HEK293 (cell line): Measurements from ENCODE around the gene CCDC149.

Experiments
- CTCF ChIA-PET: fragments of 350-600 bp; formaldehyde crosslinking; extraction: SDS; loops from one replicate; lab custom pipeline; 2021; ENCODE audit warnings: antibody characterized with exemption; lab: Yijun Ruan, JAX
- POLR2A ChIA-PET: fragments of 300-600 bp; formaldehyde crosslinking; extraction: SDS; loops from one replicate; lab custom pipeline; 2020; ENCODE audit warnings: antibody characterized with exemption, inconsistent platforms; lab: Yijun Ruan, JAX
- H3K27ac ChIP-seq: fragments of 200-500 bp; sonication (Bioruptor generic); 2 replicates; pipeline ENCODE4 v1.5.1; 2014; ENCODE audit warnings: low read depth, low read length, control low read depth, inconsistent platforms; ENCODE audit errors: extremely low read depth
- H3K36me3 ChIP-seq, 2 experiments: fragments of 200-500 bp in 1 of 2; sonication (Bioruptor generic) in 1 of 2; 1 replicate in 1 of 2; 2 replicates in 1 of 2; pipeline ENCODE4 v1.5.1; 2014 to 2017; ENCODE audit warnings: inconsistent platforms in 2 of 2, low read length in 2 of 2; ENCODE audit not compliant: control insufficient read depth in 2 of 2, insufficient read depth in 1 of 2
- H3K4me1 ChIP-seq: fragments of 200-500 bp; sonication (Bioruptor generic); 2 replicates; pipeline ENCODE4 v1.5.1; 2014; ENCODE audit warnings: mild to moderate bottlenecking, low read length, inconsistent platforms; ENCODE audit not compliant: control insufficient read depth, insufficient read depth
- H3K4me3 ChIP-seq: 2 replicates; pipeline ENCODE4 v1.5.1; 2011; ENCODE audit warnings: low read depth, mild to moderate bottlenecking, control low read depth, low read length, moderate library complexity
- H3K9me3 ChIP-seq: fragments of 200-500 bp; sonication (Bioruptor generic); 2 replicates; pipeline ENCODE4 v1.5.1; 2014; ENCODE audit warnings: low read depth, low read length, inconsistent platforms; ENCODE audit not compliant: control insufficient read depth, insufficient read depth
- INSM2 ChIP-seq: fragments of 450-650 bp; formaldehyde crosslinking; IDR thresholded peaks from 2 replicates; pipeline ENCODE4 v1.5.1; 2016; ENCODE audit warnings: missing biosample characterization, missing genetic modification characterization
- MEIS1 ChIP-seq: sonication (generic); formaldehyde crosslinking; IDR thresholded peaks from 2 replicates; pipeline ENCODE4 v1.8.1; 2022; ENCODE audit warnings: missing genetic modification reagents, mild to moderate bottlenecking, borderline replicate concordance
- SALL2 ChIP-seq: fragments of 450-650 bp; formaldehyde crosslinking; IDR thresholded peaks from 2 replicates; pipeline ENCODE4 v1.5.0; 2017; ENCODE audit warnings: missing biosample characterization, mild to moderate bottlenecking, missing genetic modification characterization, borderline replicate concordance
- ZNF114 ChIP-seq: fragments of 450-650 bp; formaldehyde crosslinking; IDR thresholded peaks from 2 replicates; pipeline ENCODE4 v1.5.0; 2017; ENCODE audit warnings: missing biosample characterization, missing genetic modification characterization
- ZNF138 ChIP-seq: fragments of 450-650 bp; formaldehyde crosslinking; IDR thresholded peaks from 2 replicates; pipeline ENCODE4 v1.5.1; 2016; ENCODE audit warnings: missing biosample characterization, missing genetic modification characterization, borderline replicate concordance
- ZNF2 ChIP-seq: fragments of 450-650 bp; formaldehyde crosslinking; IDR thresholded peaks from 2 replicates; pipeline ENCODE4 v1.5.1; 2016; ENCODE audit warnings: missing biosample characterization, missing genetic modification characterization
- ZNF23 ChIP-seq: fragments of 450-650 bp; formaldehyde crosslinking; IDR thresholded peaks from 2 replicates; pipeline ENCODE4 v1.5.1; 2016; ENCODE audit warnings: missing biosample characterization, missing genetic modification characterization, borderline replicate concordance
- ZNF24 ChIP-seq: fragments of 450-650 bp; formaldehyde crosslinking; IDR thresholded peaks from 2 replicates; pipeline ENCODE4 v1.5.1; 2016; ENCODE audit warnings: missing biosample characterization, missing genetic modification characterization
- ZNF26 ChIP-seq: fragments of 450-650 bp; formaldehyde crosslinking; IDR thresholded peaks from 2 replicates; pipeline ENCODE4 v1.5.1; 2016; ENCODE audit warnings: missing biosample characterization, missing genetic modification characterization
- ZNF335 ChIP-seq: fragments of 450-650 bp; formaldehyde crosslinking; conservative IDR thresholded peaks from 2 replicates; pipeline ENCODE4 v1.5.1; 2016; ENCODE audit warnings: missing biosample characterization, missing genetic modification characterization
- ZNF48 ChIP-seq: fragments of 450-650 bp; formaldehyde crosslinking; IDR thresholded peaks from 2 replicates; pipeline ENCODE4 v1.5.1; 2016; ENCODE audit warnings: missing biosample characterization, missing genetic modification characterization
- ZNF501 ChIP-seq: fragments of 450-650 bp; formaldehyde crosslinking; IDR thresholded peaks from 2 replicates; pipeline ENCODE4 v1.5.1; 2016; ENCODE audit warnings: missing biosample characterization, missing genetic modification characterization
- ZNF558 ChIP-seq: fragments of 450-650 bp; formaldehyde crosslinking; IDR thresholded peaks from 2 replicates; pipeline ENCODE4 v1.5.1; 2016; ENCODE audit warnings: missing biosample characterization, missing genetic modification characterization
- ZNF629 ChIP-seq: fragments of 450-650 bp; formaldehyde crosslinking; IDR thresholded peaks from 2 replicates; pipeline ENCODE4 v1.5.1; 2017; ENCODE audit warnings: missing biosample characterization, missing genetic modification characterization
- ZNF747 ChIP-seq: fragments of 450-650 bp; formaldehyde crosslinking; IDR thresholded peaks from 2 replicates; pipeline ENCODE4 v1.5.1; 2016; ENCODE audit warnings: missing biosample characterization, missing genetic modification characterization
- ZNF791 ChIP-seq: fragments of 450-650 bp; formaldehyde crosslinking; IDR thresholded peaks from 2 replicates; pipeline ENCODE4 v1.5.1; 2016; ENCODE audit warnings: missing biosample characterization, missing genetic modification characterization
- ZNF830 ChIP-seq: fragments of 450-650 bp; IDR thresholded peaks from 2 replicates; pipeline ENCODE4 v1.5.0; 2018; ENCODE audit warnings: missing biosample characterization, missing genetic modification characterization, low read depth, mild to moderate bottlenecking, moderate library complexity
- ZSCAN16 ChIP-seq: fragments of 450-650 bp; formaldehyde crosslinking; IDR thresholded peaks from 2 replicates; pipeline ENCODE4 v1.5.1; 2016; ENCODE audit warnings: missing biosample characterization, missing genetic modification characterization
- TF ChIP-seq, protein P1 (sequence below): fragments of 450-650 bp; formaldehyde crosslinking; conservative IDR thresholded peaks from 2 replicates; pipeline ENCODE4 v1.5.1; 2016; ENCODE audit warnings: low read depth, missing biosample characterization, missing genetic modification characterization
- TF ChIP-seq, protein P2 (sequence below): fragments of 450-650 bp; formaldehyde crosslinking; IDR thresholded peaks from 2 replicates; pipeline ENCODE4 v1.5.1; 2016; ENCODE audit warnings: missing biosample characterization, missing genetic modification characterization
- TF ChIP-seq, protein P3 (sequence below): IDR thresholded peaks from 2 replicates; pipeline ENCODE4 v1.6.1; 2011; ENCODE audit warnings: mild to moderate bottlenecking, low read depth, low read length, borderline replicate concordance
- TF ChIP-seq, protein P4 (sequence below): fragments of 450-650 bp; formaldehyde crosslinking; IDR thresholded peaks from 2 replicates; pipeline ENCODE4 v1.5.1; 2016; ENCODE audit warnings: missing biosample characterization, missing genetic modification characterization
- TF ChIP-seq, protein P5 (sequence below): fragments of 450-650 bp; formaldehyde crosslinking; IDR thresholded peaks from 2 replicates; pipeline ENCODE4 v1.5.1; 2016; ENCODE audit warnings: missing biosample characterization, missing genetic modification characterization

Gene CCDC149

DNA sequence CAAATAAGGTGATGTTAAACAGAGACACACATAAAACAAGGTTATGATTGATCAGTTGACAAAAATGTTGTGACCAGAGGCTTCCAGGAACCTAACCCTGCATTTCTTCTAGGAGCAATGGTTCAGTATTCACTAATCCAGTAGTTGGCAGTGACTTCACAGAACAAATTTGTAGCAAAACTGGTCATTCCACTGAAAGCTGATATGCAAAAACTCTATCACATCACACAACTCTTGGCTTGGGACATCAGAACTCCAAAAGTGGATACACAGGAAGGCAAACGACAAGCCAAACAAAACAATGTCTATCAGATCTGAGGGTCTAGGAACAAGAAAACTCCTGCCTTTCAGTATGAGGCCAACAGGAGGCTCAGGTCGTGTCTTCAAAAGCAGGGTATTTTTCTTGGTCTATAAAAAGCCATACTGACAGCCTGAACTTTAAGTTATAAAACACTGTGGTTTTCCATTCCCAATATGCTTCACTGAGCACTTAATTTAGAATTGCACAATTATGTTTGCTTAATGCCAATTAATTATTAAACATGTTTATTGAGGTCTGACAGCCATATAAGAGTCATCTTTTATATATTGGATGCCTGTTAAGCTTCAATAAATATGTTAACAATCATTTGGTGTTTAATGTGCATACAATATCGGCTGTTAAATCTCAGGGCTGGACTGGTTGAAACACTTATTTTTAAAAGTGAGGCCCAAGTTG lies 71.9 kb downstream of the CCDC149 start (continued):
- TF ChIP-seq, protein P1, sequence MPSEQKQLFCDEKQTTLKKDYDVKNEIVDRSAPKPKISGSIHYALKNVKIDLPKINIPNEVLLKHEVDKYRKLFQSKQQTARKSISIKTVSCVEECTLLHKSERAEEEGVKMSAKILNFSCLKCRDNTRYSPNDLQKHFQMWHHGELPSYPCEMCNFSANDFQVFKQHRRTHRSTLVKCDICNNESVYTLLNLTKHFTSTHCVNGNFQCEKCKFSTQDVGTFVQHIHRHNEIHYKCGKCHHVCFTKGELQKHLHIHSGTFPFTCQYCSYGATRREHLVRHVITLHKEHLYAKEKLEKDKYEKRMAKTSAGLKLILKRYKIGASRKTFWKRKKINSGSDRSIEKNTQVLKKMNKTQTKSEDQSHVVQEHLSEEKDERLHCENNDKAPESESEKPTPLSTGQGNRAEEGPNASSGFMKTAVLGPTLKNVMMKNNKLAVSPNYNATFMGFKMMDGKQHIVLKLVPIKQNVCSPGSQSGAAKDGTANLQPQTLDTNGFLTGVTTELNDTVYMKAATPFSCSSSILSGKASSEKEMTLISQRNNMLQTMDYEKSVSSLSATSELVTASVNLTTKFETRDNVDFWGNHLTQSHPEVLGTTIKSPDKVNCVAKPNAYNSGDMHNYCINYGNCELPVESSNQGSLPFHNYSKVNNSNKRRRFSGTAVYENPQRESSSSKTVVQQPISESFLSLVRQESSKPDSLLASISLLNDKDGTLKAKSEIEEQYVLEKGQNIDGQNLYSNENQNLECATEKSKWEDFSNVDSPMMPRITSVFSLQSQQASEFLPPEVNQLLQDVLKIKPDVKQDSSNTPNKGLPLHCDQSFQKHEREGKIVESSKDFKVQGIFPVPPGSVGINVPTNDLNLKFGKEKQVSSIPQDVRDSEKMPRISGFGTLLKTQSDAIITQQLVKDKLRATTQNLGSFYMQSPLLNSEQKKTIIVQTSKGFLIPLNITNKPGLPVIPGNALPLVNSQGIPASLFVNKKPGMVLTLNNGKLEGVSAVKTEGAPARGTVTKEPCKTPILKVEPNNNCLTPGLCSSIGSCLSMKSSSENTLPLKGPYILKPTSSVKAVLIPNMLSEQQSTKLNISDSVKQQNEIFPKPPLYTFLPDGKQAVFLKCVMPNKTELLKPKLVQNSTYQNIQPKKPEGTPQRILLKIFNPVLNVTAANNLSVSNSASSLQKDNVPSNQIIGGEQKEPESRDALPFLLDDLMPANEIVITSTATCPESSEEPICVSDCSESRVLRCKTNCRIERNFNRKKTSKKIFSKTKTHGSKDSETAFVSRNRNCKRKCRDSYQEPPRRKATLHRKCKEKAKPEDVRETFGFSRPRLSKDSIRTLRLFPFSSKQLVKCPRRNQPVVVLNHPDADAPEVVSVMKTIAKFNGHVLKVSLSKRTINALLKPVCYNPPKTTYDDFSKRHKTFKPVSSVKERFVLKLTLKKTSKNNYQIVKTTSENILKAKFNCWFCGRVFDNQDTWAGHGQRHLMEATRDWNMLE (tag by site-specific recombination), result no peak
- TF ChIP-seq ZNF48 (tag by site-specific recombination) (no peak), ZSCAN16 (tag by site-specific recombination) (no peak), ZNF335 (no peak), ZNF830 (tag by site-specific recombination) (no peak), ZNF629 (tag by site-specific recombination) (no peak), MEIS1 (no peak)
- TF ChIP-seq, protein P2, sequence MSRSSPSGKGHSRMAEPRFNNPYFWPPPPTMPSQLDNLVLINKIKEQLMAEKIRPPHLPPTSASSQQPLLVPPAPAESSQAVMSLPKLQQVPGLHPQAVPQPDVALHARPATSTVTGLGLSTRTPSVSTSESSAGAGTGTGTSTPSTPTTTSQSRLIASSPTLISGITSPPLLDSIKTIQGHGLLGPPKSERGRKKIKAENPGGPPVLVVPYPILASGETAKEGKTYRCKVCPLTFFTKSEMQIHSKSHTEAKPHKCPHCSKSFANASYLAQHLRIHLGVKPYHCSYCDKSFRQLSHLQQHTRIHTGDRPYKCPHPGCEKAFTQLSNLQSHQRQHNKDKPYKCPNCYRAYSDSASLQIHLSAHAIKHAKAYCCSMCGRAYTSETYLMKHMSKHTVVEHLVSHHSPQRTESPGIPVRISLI, result no peak

GRCh38 chr4:24840362-24840761 lies 72.5 kb downstream of the CCDC149 start:
- Histone ChIP-seq H3K27ac (no peak overlapping the region), H3K4me1 (no peaks in the 10 kb centered on the region), H3K4me3 (no peak overlapping the region), H3K9me3 (no peaks in the 10 kb centered on the region), H3K36me3 (no peaks in the 10 kb centered on the region)
- ChIA-PET CTCF (no interaction called here), POLR2A (no interaction called here)
- no peak for TF ChIP-seq ZNF138 (tag by site-specific recombination)
- TF ChIP-seq ZNF26 (tag by site-specific recombination), result no peak
- TF ChIP-seq INSM2, result no peak
- TF ChIP-seq ZNF2 (tag by site-specific recombination), result no peak
- TF ChIP-seq ZNF114, result no peak
- TF ChIP-seq ZNF501 (tag by site-specific recombination), result no peak
- TF ChIP-seq, protein P3, sequence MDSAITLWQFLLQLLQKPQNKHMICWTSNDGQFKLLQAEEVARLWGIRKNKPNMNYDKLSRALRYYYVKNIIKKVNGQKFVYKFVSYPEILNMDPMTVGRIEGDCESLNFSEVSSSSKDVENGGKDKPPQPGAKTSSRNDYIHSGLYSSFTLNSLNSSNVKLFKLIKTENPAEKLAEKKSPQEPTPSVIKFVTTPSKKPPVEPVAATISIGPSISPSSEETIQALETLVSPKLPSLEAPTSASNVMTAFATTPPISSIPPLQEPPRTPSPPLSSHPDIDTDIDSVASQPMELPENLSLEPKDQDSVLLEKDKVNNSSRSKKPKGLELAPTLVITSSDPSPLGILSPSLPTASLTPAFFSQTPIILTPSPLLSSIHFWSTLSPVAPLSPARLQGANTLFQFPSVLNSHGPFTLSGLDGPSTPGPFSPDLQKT, result no peak
- TF ChIP-seq ZNF747, result no peak
- TF ChIP-seq, protein P4, sequence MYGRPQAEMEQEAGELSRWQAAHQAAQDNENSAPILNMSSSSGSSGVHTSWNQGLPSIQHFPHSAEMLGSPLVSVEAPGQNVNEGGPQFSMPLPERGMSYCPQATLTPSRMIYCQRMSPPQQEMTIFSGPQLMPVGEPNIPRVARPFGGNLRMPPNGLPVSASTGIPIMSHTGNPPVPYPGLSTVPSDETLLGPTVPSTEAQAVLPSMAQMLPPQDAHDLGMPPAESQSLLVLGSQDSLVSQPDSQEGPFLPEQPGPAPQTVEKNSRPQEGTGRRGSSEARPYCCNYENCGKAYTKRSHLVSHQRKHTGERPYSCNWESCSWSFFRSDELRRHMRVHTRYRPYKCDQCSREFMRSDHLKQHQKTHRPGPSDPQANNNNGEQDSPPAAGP, result no peak
- no peak for TF ChIP-seq ZNF23 (tag by site-specific recombination)
- TF ChIP-seq ZNF24 (tag by site-specific recombination), result no peak
- no peak for TF ChIP-seq SALL2 (tag by site-specific recombination)
- TF ChIP-seq ZNF791 (tag by site-specific recombination), result no peak
- TF ChIP-seq, protein P5, sequence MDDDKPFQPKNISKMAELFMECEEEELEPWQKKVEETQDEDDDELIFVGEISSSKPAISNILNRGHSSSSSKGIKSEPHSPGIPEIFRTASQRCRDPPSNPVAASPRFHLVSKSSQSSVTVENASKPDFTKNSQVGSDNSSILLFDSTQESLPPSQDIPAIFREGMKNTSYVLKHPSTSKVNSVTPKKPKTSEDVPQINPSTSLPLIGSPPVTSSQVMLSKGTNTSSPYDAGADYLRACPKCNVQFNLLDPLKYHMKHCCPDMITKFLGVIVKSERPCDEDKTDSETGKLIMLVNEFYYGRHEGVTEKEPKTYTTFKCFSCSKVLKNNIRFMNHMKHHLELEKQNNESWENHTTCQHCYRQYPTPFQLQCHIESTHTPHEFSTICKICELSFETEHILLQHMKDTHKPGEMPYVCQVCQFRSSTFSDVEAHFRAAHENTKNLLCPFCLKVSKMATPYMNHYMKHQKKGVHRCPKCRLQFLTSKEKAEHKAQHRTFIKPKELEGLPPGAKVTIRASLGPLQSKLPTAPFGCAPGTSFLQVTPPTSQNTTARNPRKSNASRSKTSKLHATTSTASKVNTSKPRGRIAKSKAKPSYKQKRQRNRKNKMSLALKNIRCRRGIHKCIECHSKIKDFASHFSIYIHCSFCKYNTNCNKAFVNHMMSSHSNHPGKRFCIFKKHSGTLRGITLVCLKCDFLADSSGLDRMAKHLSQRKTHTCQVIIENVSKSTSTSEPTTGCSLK, result no peak
- TF ChIP-seq ZNF558 (tag by site-specific recombination), result no peak
